GM12878 (cell line): ENCODE measurements around the gene STRA6. TPM values are rescaled to one million over a fixed set of nuclear protein-coding genes. Genes with fewer than 3 reads are reported as not detected.

Source experiments
- ATAC-seq: fragments of 200-7000 bp; cut with Tn5 transposase; 3 replicates; pipeline ENCODE4 v1.9.1; 2020; ENCODE audit warnings: mild to moderate bottlenecking, moderate library complexity
- BruUV-seq: library from RNA; stranded (reverse); fragments of 400-500 nt; replicated peaks from 2 replicates; lab custom pipeline; 2021; lab: Mats Ljungman, UMichigan
- CTCF ChIA-PET: fragments of 300-600 bp; sonication (Branson Sonifier 250); formaldehyde crosslinking; extraction: SDS; loops from one replicate; lab custom pipeline; 2021; ENCODE audit warnings: inconsistent platforms; lab: Yijun Ruan, JAX
- POLR2A ChIA-PET: fragments of 350-600 bp; formaldehyde crosslinking; extraction: SDS; loops from one replicate; lab custom pipeline; 2021; ENCODE audit warnings: inconsistent platforms; lab: Charles Lee
- RAD21 ChIA-PET: fragments of 300-600 bp; sonication (Branson Sonifier 250); formaldehyde crosslinking; loops from one replicate; lab custom pipeline; 2023; ENCODE audit warnings: antibody characterized with exemption; ENCODE audit not compliant: unreplicated experiment; lab: Charles Lee
- SMC1A ChIA-PET: fragments of 300-600 bp; sonication (Branson Sonifier 250); formaldehyde crosslinking; loops from one replicate; lab custom pipeline; 2023; ENCODE audit not compliant: unreplicated experiment, uncharacterized antibody; lab: Charles Lee
- DNase-seq: peaks from one replicate; pipeline ENCODE4 v3.0.0-alpha.2; 2011; ENCODE audit warnings: low read depth, low spot score
- FAIRE-seq: peaks from 3 replicates; lab custom pipeline; 2011; peaks lifted over from hg19 to GRCh38; lab: Jason Lieb, UNC
- H2AFZ ChIP-seq: 2 replicates; pipeline ENCODE4 v1.6.0; 2011; ENCODE audit warnings: low read depth, low read length, control low read depth; ENCODE audit not compliant: control insufficient read depth
- H3K27ac ChIP-seq: 2 replicates; pipeline ENCODE4 v1.5.1; 2011; ENCODE audit warnings: control low read depth; ENCODE audit not compliant: control insufficient read depth, insufficient read depth
- H3K27me3 ChIP-seq, 2 experiments: replicated peaks in 1 of 2; 2 replicates each; pipeline versions ENCODE4 v1.6.0 to v1.6.1; 2011; ENCODE audit warnings: low read length in 1 of 2; ENCODE audit not compliant: control insufficient read depth in 2 of 2, insufficient read depth in 2 of 2
- H3K36me3 ChIP-seq, 2 experiments: 2 replicates each; pipeline ENCODE4 v1.5.1; 2011; ENCODE audit warnings: low read length in 1 of 2; ENCODE audit not compliant: control insufficient read depth in 2 of 2, insufficient read depth in 2 of 2
- H3K4me1 ChIP-seq: 2 replicates; pipeline ENCODE4 v1.6.1; 2011; ENCODE audit warnings: mild to moderate bottlenecking, low read length, moderate library complexity, mixed read lengths; ENCODE audit not compliant: control insufficient read depth, insufficient read depth
- H3K4me2 ChIP-seq: 2 replicates; pipeline ENCODE4 v1.6.0; 2011; ENCODE audit warnings: control low read depth; ENCODE audit not compliant: control insufficient read depth, insufficient read depth
- H3K4me3 ChIP-seq: fragments of 200-600 bp; sonication (generic); 2 replicates; pipeline ENCODE4 v1.5.1; 2016
- H3K79me2 ChIP-seq: 2 replicates; pipeline ENCODE4 v1.6.0; 2011; ENCODE audit warnings: low read length; ENCODE audit not compliant: control insufficient read depth, insufficient read depth
- H3K9ac ChIP-seq: 2 replicates; pipeline ENCODE4 v1.8.0; 2011; ENCODE audit warnings: low read length, control low read depth, mixed read lengths; ENCODE audit not compliant: control insufficient read depth, insufficient read depth
- H3K9me3 ChIP-seq: replicated peaks from 3 replicates; pipeline ENCODE4 v1.5.1; 2011; ENCODE audit warnings: mild to moderate bottlenecking, low read length; ENCODE audit not compliant: control insufficient read depth, insufficient read depth
- H4K20me1 ChIP-seq: 2 replicates; pipeline ENCODE4 v1.6.0; 2011; ENCODE audit not compliant: control insufficient read depth, insufficient read depth
- ATF7 ChIP-seq: fragments of 450-650 bp; IDR thresholded peaks from 2 replicates; pipeline ENCODE4 v1.6.1; 2016; ENCODE audit warnings: low read depth, mild to moderate bottlenecking
- BHLHE40 ChIP-seq, 2 experiments: fragments of 450-650 bp in 1 of 2; IDR thresholded peaks; 2 replicates each; pipeline ENCODE4 v1.6.1; 2011 to 2017; ENCODE audit warnings: low read depth in 2 of 2, borderline replicate concordance in 1 of 2, improper control_type of control experiment in 1 of 2, low read length in 1 of 2, mild to moderate bottlenecking in 1 of 2
- CUX1 ChIP-seq: IDR thresholded peaks from 2 replicates; pipeline ENCODE4 v1.6.1; 2012; ENCODE audit warnings: improper control_type of control experiment, low read depth, low read length; ENCODE audit not compliant: insufficient replicate concordance
- DPF2 ChIP-seq: fragments of 450-650 bp; IDR thresholded peaks from 2 replicates; pipeline ENCODE4 v1.6.1; 2017; ENCODE audit warnings: mild to moderate bottlenecking
- JUND ChIP-seq: IDR thresholded peaks from 2 replicates; pipeline ENCODE4 v1.6.1; 2012; ENCODE audit warnings: low read depth, mild to moderate bottlenecking, low read length, improper control_type of control experiment, moderate library complexity
- PKNOX1 ChIP-seq: fragments of 450-650 bp; IDR thresholded peaks from 2 replicates; pipeline ENCODE4 v1.6.1; 2016; ENCODE audit warnings: mild to moderate bottlenecking
- RAD51 ChIP-seq: fragments of 450-650 bp; IDR thresholded peaks from 2 replicates; pipeline ENCODE4 v1.6.1; 2016; ENCODE audit warnings: moderate library complexity, mild to moderate bottlenecking, inconsistent platforms
- RELA ChIP-seq: fragments of 450-650 bp; IDR thresholded peaks from 2 replicates; pipeline ENCODE4 v1.8.0; 2014; ENCODE audit warnings: borderline replicate concordance; ENCODE audit not compliant: partially characterized antibody
- WGBS: methylation state at CpG from one replicate; pipeline ENCODE4 v1.1.6; 2016; ENCODE audit warnings: low lambda C conversion rate; ENCODE audit not compliant: insufficient replicate concordance, insufficient coverage; ENCODE audit errors: missing lambda C conversion rate; 5-methylcytosine and 5-hydroxymethylcytosine counted together
- in situ Hi-C: fragments of 300-500 bp; cut with MboI; formaldehyde crosslinking; loops from 9 replicates; pipeline ENCODE4 v1.14.3; 2018; ENCODE audit warnings: mixed read lengths
- intact Hi-C: fragments of 100-400 bp; cut with micrococcal nuclease; formaldehyde crosslinking; loops from one replicate; pipeline ENCODE4 v1.14.2; 2022; ENCODE audit not compliant: unreplicated experiment
- polyA plus RNA-seq, 11 experiments: library from polyadenylated mRNA; depleted of rRNA in 4 of 11; unstranded in 6 of 11; stranded (reverse) in 5 of 11; fragments of >200 nt; fragmentation: Nextera tagmentation in 4 of 11; fragmentation: Illumina TruSeq in 1 of 11; extraction: Ambion mirVana in 4 of 11; extraction: Trizol in 1 of 11; gene quantifications; 1 replicate in 1 of 11; 2 replicates in 10 of 11; pipeline versions ENCODE4 v1.2.1 to v1.2.3, GENCODE V29; 2011 to 2016; ENCODE audit warnings: inconsistent platforms in 2 of 11, missing spikeins in 2 of 11, low read depth in 1 of 11
- total RNA-seq, 4 experiments: library from RNA; depleted of rRNA in 3 of 4; stranded (reverse); fragments of >200 nt in 3 of 4; fragmentation: Illumina TruSeq in 1 of 4; extraction: Trizol in 1 of 4; gene quantifications; 2 replicates each; pipeline versions ENCODE4 v1.2.1 to v1.2.3, GENCODE V29; 2013 to 2021
- TF ChIP-seq, protein P1 (sequence below): fragments of 450-650 bp; IDR thresholded peaks from 2 replicates; pipeline ENCODE4 v1.6.1; 2018; ENCODE audit warnings: borderline replicate concordance, mild to moderate bottlenecking; ENCODE audit not compliant: partially characterized antibody
- TF ChIP-seq, protein P2 (sequence below): fragments of 450-650 bp; IDR thresholded peaks from 2 replicates; pipeline ENCODE4 v1.6.1; 2014; ENCODE audit warnings: mild to moderate bottlenecking
- TF ChIP-seq, protein P3 (sequence below): fragments of 450-650 bp; IDR thresholded peaks from 2 replicates; pipeline ENCODE4 v1.6.1; 2017; ENCODE audit warnings: borderline replicate concordance

The STRA6 gene
- total and polyA plus RNA-seq, 10 of the 15 experiments (the other 5 are each of a cell fraction or from before 2014, with no cell fraction given): 0.31 to 10.8 (median 5.8) TPM

DNA sequence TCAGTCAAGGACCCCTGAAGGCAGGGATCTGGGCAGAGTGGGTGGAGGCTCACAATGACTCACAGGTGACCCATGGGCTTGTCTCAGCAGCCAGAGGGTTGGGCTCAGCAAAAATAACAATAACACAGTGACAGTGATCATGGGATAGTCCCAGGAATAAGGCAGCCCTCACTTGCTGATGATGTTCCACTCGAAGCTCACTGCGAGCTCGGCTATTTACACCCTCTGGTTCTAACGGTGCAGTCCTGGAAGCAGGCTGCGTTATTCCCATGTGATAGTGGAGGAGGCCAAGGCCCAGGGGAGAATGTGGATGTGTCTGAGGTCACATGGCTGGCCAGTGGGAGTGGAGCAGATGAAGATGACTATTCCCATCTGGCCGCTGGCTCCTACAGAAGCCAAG lies 49.7 kb upstream of the STRA6 start:
- FAIRE-seq: no peak
- no peaks in the 10 kb centered on the region for H3K79me2 ChIP-seq
- no peak for DNase-seq
- TF ChIP-seq, protein P1, sequence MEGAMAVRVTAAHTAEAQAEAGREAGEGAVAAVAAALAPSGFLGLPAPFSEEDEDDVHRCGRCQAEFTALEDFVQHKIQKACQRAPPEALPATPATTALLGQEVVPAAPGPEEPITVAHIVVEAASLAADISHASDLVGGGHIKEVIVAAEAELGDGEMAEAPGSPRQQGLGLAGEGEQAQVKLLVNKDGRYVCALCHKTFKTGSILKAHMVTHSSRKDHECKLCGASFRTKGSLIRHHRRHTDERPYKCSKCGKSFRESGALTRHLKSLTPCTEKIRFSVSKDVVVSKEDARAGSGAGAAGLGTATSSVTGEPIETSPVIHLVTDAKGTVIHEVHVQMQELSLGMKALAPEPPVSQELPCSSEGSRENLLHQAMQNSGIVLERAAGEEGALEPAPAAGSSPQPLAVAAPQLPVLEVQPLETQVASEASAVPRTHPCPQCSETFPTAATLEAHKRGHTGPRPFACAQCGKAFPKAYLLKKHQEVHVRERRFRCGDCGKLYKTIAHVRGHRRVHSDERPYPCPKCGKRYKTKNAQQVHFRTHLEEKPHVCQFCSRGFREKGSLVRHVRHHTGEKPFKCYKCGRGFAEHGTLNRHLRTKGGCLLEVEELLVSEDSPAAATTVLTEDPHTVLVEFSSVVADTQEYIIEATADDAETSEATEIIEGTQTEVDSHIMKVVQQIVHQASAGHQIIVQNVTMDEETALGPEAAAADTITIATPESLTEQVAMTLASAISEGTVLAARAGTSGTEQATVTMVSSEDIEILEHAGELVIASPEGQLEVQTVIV: no peak
- TF ChIP-seq ATF7: no peak
- no peak for TF ChIP-seq BHLHE40 (IDR thresholded peaks at IDR 0.05; ENCODE audit: borderline replicate concordance in 1 of 2, low read depth in 2 of 2, low read length in 1 of 2)
- TF ChIP-seq, protein P2, sequence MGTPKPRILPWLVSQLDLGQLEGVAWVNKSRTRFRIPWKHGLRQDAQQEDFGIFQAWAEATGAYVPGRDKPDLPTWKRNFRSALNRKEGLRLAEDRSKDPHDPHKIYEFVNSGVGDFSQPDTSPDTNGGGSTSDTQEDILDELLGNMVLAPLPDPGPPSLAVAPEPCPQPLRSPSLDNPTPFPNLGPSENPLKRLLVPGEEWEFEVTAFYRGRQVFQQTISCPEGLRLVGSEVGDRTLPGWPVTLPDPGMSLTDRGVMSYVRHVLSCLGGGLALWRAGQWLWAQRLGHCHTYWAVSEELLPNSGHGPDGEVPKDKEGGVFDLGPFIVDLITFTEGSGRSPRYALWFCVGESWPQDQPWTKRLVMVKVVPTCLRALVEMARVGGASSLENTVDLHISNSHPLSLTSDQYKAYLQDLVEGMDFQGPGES: no peak
- no peak for TF ChIP-seq PKNOX1
- TF ChIP-seq RELA: no peak
- TF ChIP-seq CUX1: no peak
- TF ChIP-seq, protein P3, sequence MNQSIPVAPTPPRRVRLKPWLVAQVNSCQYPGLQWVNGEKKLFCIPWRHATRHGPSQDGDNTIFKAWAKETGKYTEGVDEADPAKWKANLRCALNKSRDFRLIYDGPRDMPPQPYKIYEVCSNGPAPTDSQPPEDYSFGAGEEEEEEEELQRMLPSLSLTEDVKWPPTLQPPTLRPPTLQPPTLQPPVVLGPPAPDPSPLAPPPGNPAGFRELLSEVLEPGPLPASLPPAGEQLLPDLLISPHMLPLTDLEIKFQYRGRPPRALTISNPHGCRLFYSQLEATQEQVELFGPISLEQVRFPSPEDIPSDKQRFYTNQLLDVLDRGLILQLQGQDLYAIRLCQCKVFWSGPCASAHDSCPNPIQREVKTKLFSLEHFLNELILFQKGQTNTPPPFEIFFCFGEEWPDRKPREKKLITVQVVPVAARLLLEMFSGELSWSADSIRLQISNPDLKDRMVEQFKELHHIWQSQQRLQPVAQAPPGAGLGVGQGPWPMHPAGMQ: no peak
- no peak for TF ChIP-seq RAD51
- no peak for TF ChIP-seq JUND
- TF ChIP-seq DPF2: no peak
- no peaks in the 10 kb centered on the region for H3K9me3 ChIP-seq
- no peaks in the 10 kb centered on the region for H3K4me1 ChIP-seq
- intact Hi-C loops (no loop called here), in situ Hi-C loops (no loop called here)
- SMC1A ChIA-PET: no interaction called here
- H2AFZ ChIP-seq: no peak overlapping the region
- no peak for ATAC-seq
- H3K36me3 ChIP-seq: no peaks in the 10 kb centered on the region
- no peak overlapping the region for H3K4me3 ChIP-seq
- no peak overlapping the region for H3K9ac ChIP-seq
- RAD21 ChIA-PET: no interaction called here
- H4K20me1 ChIP-seq: no peaks in the 10 kb centered on the region
- CTCF ChIA-PET: interaction anchor here (0.5 kb wide), 1 partner anchor 516 kb away, joined by 3 read pairs; no protein-coding TSS in a partner anchor
- no peak overlapping the region for H3K27ac ChIP-seq
- no peaks in the 10 kb centered on the region; a peak in 1 of 4 replicates for H3K27me3 ChIP-seq
- no TSS peak for BruUV-seq
- no peak overlapping the region for H3K4me2 ChIP-seq
- POLR2A ChIA-PET: interaction anchor here (0.5 kb wide), 1 partner anchor 52 kb away, joined by 3 read pairs; no protein-coding TSS in a partner anchor
- 51% methylated on average over 6 of the region's 6 CpGs for WGBS
